HG03378 (cell line): ENCODE measurements around the gene SND1.

ENCODE experiments used
- ATAC-seq: cut with Tn5 transposase; IDR thresholded peaks from one replicate; pipeline ENCODE4 v1.9.1; 2021; ENCODE audit warnings: mild to moderate bottlenecking, moderate library complexity; ENCODE audit not compliant: unreplicated experiment

Gene SND1

DNA sequence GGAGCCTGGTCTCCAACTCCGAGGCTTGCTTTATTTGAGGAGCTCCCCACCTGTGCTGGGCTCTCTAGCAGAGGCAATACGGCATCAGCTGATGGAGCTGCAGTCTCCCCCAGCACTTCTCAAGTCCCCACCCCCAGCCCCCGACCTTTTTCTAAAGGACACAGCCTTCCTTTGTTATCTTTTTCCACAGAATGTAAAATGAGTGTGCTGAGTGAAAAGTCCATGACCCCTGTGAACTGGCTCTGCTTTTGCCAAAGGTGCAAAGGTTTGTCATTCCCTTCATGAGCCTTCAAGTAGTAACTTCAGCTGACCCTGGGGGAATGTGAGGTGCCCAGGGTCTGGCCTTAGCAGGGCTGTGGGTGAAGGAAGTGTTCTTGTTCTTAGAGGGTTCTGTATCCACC is 353.8 kb downstream of the SND1 start:
- no peak for ATAC-seq

- no peak for ATAC-seq
Measured at GRCh38 chr7:128006550-128007302, 354.7 kb downstream of the SND1 start.

DNA sequence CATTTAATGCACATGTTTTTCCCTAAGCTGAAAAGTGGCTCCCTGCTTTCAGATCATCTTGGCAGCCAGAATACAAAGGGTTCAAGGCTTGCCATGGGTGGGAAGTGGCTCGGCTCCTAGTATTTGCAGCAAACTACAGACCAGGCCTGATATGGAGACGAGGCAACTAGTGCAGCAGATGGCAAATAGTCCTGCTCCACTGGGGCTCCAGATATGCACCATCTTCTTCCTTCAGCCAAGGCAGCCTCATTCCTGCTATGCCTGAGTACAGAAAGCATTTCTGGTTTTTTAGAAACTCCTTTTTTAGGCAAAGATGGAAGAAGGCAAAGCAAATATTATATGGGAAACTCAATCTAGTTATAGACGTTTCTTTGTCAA is 355.3 kb downstream of the SND1 start:
- no peak for ATAC-seq

GRCh38 chr7:128008141-128008540 is 356.1 kb downstream of the SND1 start:
- no peak for ATAC-seq

GRCh38 chr7:128008744-128009143 is 356.8 kb downstream of the SND1 start:
- no peak for ATAC-seq

DNA sequence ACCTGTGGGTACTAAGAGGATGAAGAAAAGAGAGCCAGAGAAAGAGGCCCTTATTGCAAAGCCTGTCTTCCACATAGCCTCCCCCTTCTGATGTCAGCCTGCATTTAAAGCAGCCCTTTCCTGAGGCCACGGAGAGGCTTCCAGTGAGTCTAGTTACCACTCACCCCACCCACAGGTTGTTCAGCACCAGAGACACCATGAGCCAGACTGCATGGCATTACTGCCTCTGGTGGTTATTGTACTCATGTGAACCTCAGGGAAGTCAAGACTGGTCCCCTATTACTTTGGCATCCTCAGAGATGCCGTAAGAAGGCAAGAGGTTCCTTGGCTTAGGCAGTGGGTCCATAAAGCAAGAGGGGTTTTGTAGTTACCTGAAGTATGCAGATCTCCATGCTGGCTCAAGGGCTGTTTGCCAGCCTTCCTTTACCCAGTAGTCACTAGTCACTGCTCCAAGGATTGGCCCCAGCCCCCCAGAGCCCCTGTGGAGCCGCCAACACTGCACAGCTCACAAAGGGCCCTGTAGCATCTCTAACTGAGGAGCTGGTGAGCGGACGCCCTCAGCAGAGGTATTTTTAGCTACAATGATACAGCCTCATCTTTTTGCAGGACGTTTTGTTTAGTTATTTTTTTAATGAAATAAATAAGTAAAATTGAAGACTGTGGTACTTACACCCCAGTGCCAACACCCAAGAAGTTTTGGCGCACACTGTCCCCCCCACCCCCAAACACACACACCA is 358.6 kb downstream of the SND1 start:
- ATAC-seq = no peak

GRCh38 chr7:128011131-128011661 is 359.2 kb downstream of the SND1 start:
- ATAC-seq = no peak

DNA sequence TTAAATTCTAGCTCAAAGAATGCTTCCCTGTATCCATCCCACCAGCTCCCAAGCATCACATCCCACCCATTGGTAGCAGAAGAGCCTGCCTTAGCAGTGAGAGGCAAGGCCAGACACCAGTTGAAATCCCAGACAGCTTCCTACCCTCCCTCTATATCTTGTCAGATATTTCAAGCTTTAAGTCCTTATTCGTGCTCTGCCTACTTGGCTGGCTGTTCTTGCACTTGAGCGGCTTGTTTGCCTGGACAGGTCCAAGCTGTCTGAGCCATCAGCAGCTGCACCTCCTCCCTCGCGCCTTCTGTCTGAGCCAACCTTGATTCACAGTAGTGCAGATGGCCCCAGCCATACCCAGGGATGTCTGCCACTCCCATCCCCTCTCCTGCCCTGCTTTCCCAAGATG is 362.8 kb downstream of the SND1 start:
- ATAC-seq = no peak

- no peak for ATAC-seq
Measured at GRCh38 chr7:128017460-128017859, 365.5 kb downstream of the SND1 start.

DNA sequence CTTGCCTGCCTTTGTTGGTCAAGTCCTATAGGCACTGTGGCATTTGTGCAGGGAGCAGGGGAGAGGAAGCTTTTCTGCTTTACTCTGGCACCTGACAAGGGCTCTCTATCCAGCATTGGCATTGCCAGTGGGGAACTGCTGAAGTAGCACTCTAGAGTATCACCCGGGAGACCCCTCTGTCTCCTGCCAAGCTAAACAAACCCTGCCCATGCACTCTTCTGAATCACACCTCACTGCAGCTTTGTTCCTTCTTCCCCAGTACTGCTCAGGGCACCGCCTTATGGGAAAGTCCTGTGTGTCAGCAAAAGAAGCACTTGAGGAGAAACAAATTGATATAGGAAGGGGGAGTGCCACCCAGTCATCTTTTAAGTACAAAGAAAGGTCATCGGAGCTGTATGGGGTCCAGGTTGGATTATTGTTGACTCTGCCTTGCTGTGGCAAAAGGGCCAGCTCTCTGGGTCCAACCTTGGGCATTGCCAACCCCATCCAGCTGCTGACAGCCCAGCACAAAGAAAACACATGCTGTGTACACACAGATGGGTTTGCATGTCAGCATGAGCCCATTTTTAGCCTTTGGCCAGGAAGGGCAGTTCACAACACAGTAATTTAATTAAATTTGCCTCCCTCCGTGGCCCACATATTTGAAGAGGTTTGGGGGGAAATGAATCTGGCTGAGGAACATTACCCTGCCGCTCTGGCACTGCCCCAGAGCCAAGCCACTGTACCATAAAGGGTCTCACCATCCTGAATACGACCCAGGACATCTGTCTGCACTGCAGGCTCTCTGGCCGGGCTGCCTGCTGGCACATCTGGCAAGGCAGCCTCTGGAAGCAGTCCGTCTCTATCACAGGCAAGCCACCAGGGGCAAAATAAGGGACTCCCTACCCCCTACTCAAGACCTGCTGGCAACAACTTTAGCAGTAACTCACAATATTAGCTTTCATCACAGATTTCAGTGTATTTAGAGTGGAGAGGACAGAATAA is 366.2 kb downstream of the SND1 start:
- ATAC-seq = no peak

DNA sequence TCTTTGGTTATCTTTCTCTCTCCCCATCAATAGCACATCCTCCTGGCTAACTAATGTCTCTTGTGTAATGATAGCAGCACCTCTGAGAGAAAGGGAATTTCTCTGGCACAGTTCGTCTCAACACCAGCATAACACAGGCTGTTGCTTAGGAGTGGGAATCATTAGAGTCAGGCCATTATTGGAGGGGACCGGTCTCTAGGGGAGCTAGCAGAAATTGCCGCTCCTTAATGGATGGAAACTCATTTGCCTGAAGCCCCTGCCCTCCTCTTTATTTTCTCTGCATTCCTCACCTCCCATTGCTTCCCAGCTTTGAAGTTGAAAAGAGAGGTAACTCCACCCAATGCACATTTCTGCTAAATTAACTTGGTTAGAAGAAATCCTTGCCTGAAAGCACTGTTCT is 367.3 kb downstream of the SND1 start:
- ATAC-seq = no peak

DNA sequence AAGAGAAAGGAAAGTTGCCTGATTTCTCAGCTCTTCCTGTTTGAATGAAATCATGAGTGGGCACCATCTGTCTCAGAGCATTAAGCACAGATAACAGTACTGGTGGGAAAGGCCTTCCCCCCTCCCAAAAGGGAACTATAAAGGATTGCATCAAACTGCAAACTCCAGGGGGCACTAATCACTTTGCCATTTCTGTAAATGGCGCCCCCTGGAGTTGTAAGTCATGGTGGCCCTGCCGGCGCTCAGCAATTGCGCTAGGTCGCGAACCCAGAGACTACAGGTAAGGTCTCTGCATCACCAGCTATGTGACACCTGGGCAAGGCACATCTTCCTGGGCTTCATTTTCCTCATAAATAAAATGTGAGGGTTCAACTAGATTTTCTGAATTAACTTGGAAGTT is 368.2 kb downstream of the SND1 start:
- ATAC-seq = no peak

- ATAC-seq = no peak
Measured at GRCh38 chr7:128021366-128021765, 369.4 kb downstream of the SND1 start.

DNA sequence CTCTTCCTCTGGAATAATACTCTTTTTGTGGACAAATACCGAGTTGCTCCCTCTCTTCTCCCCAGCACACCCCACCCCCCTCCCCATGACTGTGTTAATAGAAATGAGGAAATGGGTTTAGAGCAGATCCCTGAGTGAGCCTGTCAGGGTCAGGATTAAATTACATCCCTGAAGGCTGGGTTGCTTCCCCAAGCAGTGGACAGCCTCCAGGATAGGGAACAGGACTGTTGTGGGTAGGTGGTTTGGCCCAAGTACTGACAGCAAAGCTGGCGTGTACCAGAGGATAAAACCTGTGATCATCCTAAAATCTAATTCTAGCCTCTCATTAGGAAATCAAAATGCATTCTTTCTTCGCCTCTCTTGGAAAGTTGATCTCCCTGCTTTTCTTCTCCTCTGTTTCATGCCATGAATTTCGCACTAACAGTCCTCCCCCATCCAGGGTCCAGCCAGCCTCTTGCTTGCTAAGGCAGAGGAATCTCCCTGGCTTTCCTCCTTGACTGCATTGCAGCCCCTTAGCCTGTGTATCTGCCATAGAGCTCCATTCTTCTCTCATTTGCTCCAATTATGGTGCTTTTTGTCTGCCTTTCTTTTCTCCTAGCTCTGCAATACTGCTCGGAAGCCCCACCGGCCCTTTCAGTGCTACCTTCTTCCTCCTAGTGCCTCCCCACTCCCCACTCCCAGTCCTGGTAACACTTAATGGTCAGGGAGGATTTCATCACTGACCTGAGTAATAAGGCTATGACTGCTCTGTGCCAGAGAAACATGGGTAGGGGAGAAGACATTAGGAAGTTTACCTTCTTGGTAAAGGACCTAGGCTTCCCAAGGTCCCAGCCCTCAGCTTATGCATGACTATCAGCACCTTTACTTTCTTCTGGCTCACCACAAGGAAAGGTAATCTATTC is 370.9 kb downstream of the SND1 start:
- no peak for ATAC-seq

DNA sequence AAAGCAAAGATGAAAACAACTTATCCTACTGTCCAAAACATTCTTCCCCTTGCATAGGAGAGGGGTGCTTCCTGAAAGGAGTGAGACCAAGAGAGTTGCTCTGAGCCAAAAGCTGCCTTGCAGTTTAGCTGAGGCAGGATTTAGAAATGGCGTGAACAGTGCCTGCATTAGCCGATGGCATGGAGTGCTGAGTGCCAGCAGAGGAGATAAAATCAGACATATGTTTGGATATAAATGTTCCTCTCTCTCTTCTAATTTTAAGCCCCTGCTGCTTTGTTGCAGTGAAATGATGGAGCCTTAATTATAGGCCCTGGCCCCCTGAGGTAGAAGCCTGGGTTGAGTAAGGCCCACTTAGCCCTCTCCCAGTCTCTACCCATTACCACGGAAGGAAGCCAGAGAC is 372.2 kb downstream of the SND1 start:
- ATAC-seq = no peak

- no peak for ATAC-seq
Measured at GRCh38 chr7:128025380-128025779, 373.4 kb downstream of the SND1 start.

GRCh38 chr7:128025819-128026218 is 373.8 kb downstream of the SND1 start:
- ATAC-seq = no peak

- no peak for ATAC-seq
Measured at GRCh38 chr7:128026551-128026950, 374.6 kb downstream of the SND1 start.

DNA sequence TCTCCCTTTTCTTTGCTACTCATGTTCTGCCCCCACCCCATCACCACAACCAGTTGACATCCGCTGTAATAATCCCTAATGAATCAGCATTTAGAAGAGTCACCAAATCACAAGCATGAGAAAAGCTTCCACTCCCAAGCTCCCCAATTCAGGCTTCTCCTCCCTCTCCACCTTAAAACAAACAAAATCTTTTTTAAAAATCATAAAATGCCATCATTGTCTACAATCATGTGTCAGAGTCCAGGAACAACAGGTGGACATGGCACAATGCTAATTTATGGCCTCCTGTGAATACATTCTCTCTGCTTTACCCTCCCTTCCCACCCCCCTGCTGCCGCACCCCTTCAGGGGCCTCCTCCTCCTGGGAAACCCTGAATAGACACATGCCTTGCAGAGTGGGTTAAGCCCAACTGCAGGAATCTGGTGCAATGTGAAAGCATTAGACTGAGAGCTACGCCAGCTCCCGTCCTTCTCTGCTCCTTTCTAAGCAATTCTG is 375.5 kb downstream of the SND1 start:
- no peak for ATAC-seq
